WTC11 (cell line): Measurements from ENCODE around the gene PCGF1. TPM values are rescaled to one million over a fixed set of nuclear protein-coding genes. Genes with fewer than 3 reads are reported as not detected.
"Not testable (repeated sequence)": the region's sequence is repeated elsewhere in the genome, so short reads cannot be mapped to it uniquely, and the experiment has no call there.

Experiments
- ATAC-seq: fragments of 200-7000 bp; cut with Tn5 transposase; 2 replicates; pipeline ENCODE4 v1.10.0; 2021; ENCODE audit warnings: mild to moderate bottlenecking, moderate library complexity
- CTCF ChIA-PET: fragments of 300-600 bp; sonication (Branson Sonifier 250); formaldehyde crosslinking; loops from one replicate; lab custom pipeline; 2021; ENCODE audit warnings: antibody characterized with exemption; lab: Charles Lee
- POLR2A ChIA-PET: fragments of 350-600 bp; sonication (Branson Sonifier 250); formaldehyde crosslinking; loops from one replicate; lab custom pipeline; 2021; ENCODE audit warnings: antibody characterized with exemption; lab: Charles Lee
- DNase-seq: peaks from one replicate; pipeline ENCODE4 v3.0.0; 2021; ENCODE audit warnings: low spot score
- H3K27ac Mint-ChIP-seq: 2 replicates; pipeline ENCODE4 v1.8.0; 2021; ENCODE audit warnings: mixed read lengths
- H3K27me3 Mint-ChIP-seq: 2 replicates; pipeline ENCODE4 v1.8.0; 2021; ENCODE audit warnings: low read depth, mild to moderate bottlenecking, moderate library complexity, mixed read lengths
- H3K36me3 Mint-ChIP-seq: 2 replicates; pipeline ENCODE4 v1.8.0; 2021; ENCODE audit warnings: mixed read lengths
- H3K4me1 Mint-ChIP-seq: 2 replicates; pipeline ENCODE4 v1.8.0; 2022; ENCODE audit warnings: mixed read lengths
- H3K4me3 Mint-ChIP-seq: 2 replicates; pipeline ENCODE4 v1.8.0; 2021; ENCODE audit warnings: mild to moderate bottlenecking, moderate library complexity, mixed read lengths
- H3K9me3 Mint-ChIP-seq: 2 replicates; pipeline ENCODE4 v1.8.0; 2021; ENCODE audit warnings: mixed read lengths
- AR ChIP-seq: fragments of 250-450 bp; sonication (Bioruptor Pico); IDR thresholded peaks from 2 replicates; pipeline ENCODE4 v1.9.0; 2021; ENCODE audit warnings: mild to moderate bottlenecking
- ESRRA ChIP-seq: sonication (generic); formaldehyde crosslinking; IDR thresholded peaks from 2 replicates; pipeline ENCODE4 v1.8.1; 2022; ENCODE audit warnings: mild to moderate bottlenecking, missing genetic modification reagents, borderline replicate concordance
- GRHL2 ChIP-seq: fragments of 250-450 bp; sonication (Bioruptor Pico); IDR thresholded peaks from 2 replicates; pipeline ENCODE4 v1.8.0; 2022; ENCODE audit warnings: mild to moderate bottlenecking, moderate library complexity; ENCODE audit not compliant: insufficient replicate concordance, severe bottlenecking
- HMGA2 ChIP-seq: fragments of 250-450 bp; sonication (Bioruptor Pico); IDR thresholded peaks from 2 replicates; pipeline ENCODE4 v1.4.0; 2021; ENCODE audit warnings: mild to moderate bottlenecking, moderate library complexity
- NFATC4 ChIP-seq: fragments of 250-450 bp; sonication (Bioruptor Pico); IDR thresholded peaks from 2 replicates; pipeline ENCODE4 v1.9.0; 2021; ENCODE audit warnings: mild to moderate bottlenecking
- PRRX2 ChIP-seq: fragments of 250-450 bp; sonication (Bioruptor Pico); IDR thresholded peaks from 2 replicates; pipeline ENCODE4 v1.8.0; 2021; ENCODE audit warnings: mild to moderate bottlenecking
- ZNF396 ChIP-seq: fragments of 250-450 bp; sonication (Bioruptor Pico); IDR thresholded peaks from 2 replicates; pipeline ENCODE4 v1.8.0; 2021; ENCODE audit warnings: mild to moderate bottlenecking, moderate library complexity, borderline replicate concordance
- ZNF423 ChIP-seq: fragments of 250-450 bp; sonication (Bioruptor Pico); IDR thresholded peaks from 2 replicates; pipeline ENCODE4 v2.1.2; 2022; ENCODE audit warnings: mild to moderate bottlenecking, moderate library complexity
- ZNF532 ChIP-seq: fragments of 250-450 bp; sonication (Bioruptor Pico); IDR thresholded peaks from 2 replicates; pipeline ENCODE4 v1.9.0; 2021; ENCODE audit warnings: mild to moderate bottlenecking, borderline replicate concordance
- total RNA-seq: library from RNA; stranded (reverse); gene quantifications from 3 replicates; pipeline ENCODE4 v1.2.3, GENCODE V29; 2021

Gene PCGF1
- total RNA-seq, 1 experiment from 2014 or later = 15.7 TPM

GRCh38 chr2:74470742-74471141 lies 36.8 kb downstream of the PCGF1 start:
- ChIA-PET POLR2A (interaction anchor here (0.6 to 0.8 kb wide), 2 partner anchors 12 to 192 kb away, joined by 3 to 6 read pairs; partner anchors contain the start of gene WBP1), CTCF (interaction anchor here (1.0 to 2.7 kb wide), 3 partner anchors 10 to 35 kb away, joined by 3 to 18 read pairs (median 3); partner anchors contain the start of gene WBP1)
- not testable (repeated sequence) for H3K27ac Mint-ChIP-seq, H3K27me3 Mint-ChIP-seq, DNase-seq, ATAC-seq, H3K9me3 Mint-ChIP-seq
- Mint-ChIP-seq H3K4me1 (peaks cover 13% of the 10 kb centered on the region), H3K36me3 (peaks cover 14% of the 10 kb centered on the region), H3K4me3 (peak overlapping the region; percentile 47)

- DNase-seq (no peak), ATAC-seq (no peak)
- no peaks in the 10 kb centered on the region for H3K9me3 Mint-ChIP-seq
- H3K4me1 Mint-ChIP-seq = peaks cover 17% of the 10 kb centered on the region
- ChIA-PET CTCF (interaction anchor here (1.0 to 1.9 kb wide), 3 partner anchors 10 to 123 kb away, joined by 3 to 5 read pairs (median 4); no protein-coding TSS in a partner anchor), POLR2A (no interaction called here)
- H3K4me3 Mint-ChIP-seq = peak overlapping the region; percentile 98
- TF ChIP-seq NFATC4 (CRISPR knock-in tag) (no peak), ZNF532 (CRISPR knock-in tag) (no peak), ZNF423 (CRISPR knock-in tag) (peak; percentile 19; the same call in 1 of the 2 replicates), ESRRA (no peak), ZNF396 (CRISPR knock-in tag) (no peak)
- 0 out of 2 replicates have a peak overlapping the region, but pooled peaks have one; percentile 49 for H3K27ac Mint-ChIP-seq
- no peaks in the 10 kb centered on the region for H3K27me3 Mint-ChIP-seq
- H3K36me3 Mint-ChIP-seq = peaks cover 9% of the 10 kb centered on the region
These were observed 43.1 kb downstream of the PCGF1 start for GRCh38 chr2:74464406-74464805.

- no peak overlapping the region for H3K27ac Mint-ChIP-seq
These were observed 44.7 kb downstream of the PCGF1 start for GRCh38 chr2:74462786-74463105.

More at GRCh38 chr2:74462786-74463105, 44.7 kb downstream of the PCGF1 start:
- CTCF ChIA-PET = interaction anchor here (2.0 kb wide), 1 partner anchor 12 kb away, joined by 8 read pairs; no protein-coding TSS in a partner anchor
- Mint-ChIP-seq H3K27me3 (no peaks in the 10 kb centered on the region), H3K4me3 (peak overlapping the region; percentile 3; the same call in 1 of the 2 replicates), H3K4me1 (peaks cover 20% of the 10 kb centered on the region), H3K9me3 (no peaks in the 10 kb centered on the region), H3K36me3 (peaks cover 9% of the 10 kb centered on the region)
- TF ChIP-seq AR (CRISPR knock-in tag) = no peak
- no peak for TF ChIP-seq PRRX2 (CRISPR knock-in tag)
- TF ChIP-seq HMGA2 (CRISPR knock-in tag) = no peak
- no peak for TF ChIP-seq GRHL2 (CRISPR knock-in tag)
- POLR2A ChIA-PET = no interaction called here
- DNase-seq (no peak), ATAC-seq (no peak)
